ENCODE results near the gene YY1AP1.
"Not testable (repeated sequence)": the region's sequence is repeated elsewhere in the genome, so short reads cannot be mapped to it uniquely, and the experiment has no call there.

DNA sequence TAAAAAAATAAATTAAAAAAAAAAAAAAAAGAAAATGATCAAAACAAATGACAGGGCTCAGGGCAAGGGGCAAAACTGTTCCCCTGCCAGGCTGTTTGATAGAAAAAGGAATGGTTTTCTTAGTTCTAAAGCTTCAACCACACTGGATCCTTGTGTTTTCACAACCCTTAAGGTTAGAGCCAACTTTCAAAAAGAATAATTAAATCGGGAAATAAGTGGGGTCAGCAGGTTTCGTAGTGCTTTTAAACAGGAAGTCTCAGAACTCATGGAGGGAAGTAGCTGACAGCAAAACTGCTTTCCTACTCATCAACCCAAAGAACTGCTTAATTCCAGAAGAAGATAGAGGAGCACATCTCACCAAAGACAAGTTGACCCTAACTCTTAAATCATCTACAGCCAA is 13.1 kb upstream of the YY1AP1 start:
- TF ChIP-seq, protein P1, sequence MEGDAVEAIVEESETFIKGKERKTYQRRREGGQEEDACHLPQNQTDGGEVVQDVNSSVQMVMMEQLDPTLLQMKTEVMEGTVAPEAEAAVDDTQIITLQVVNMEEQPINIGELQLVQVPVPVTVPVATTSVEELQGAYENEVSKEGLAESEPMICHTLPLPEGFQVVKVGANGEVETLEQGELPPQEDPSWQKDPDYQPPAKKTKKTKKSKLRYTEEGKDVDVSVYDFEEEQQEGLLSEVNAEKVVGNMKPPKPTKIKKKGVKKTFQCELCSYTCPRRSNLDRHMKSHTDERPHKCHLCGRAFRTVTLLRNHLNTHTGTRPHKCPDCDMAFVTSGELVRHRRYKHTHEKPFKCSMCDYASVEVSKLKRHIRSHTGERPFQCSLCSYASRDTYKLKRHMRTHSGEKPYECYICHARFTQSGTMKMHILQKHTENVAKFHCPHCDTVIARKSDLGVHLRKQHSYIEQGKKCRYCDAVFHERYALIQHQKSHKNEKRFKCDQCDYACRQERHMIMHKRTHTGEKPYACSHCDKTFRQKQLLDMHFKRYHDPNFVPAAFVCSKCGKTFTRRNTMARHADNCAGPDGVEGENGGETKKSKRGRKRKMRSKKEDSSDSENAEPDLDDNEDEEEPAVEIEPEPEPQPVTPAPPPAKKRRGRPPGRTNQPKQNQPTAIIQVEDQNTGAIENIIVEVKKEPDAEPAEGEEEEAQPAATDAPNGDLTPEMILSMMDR (IDR thresholded peaks at IDR 0.05; ENCODE audit: insufficient read depth, low read depth, low read length), result not testable (repeated sequence)
- not testable (repeated sequence) for TF ChIP-seq EZH2 (IDR thresholded peaks at IDR 0.05; ENCODE audit: insufficient read depth, low read length)
